Measurements from ENCODE around the gene DOK5.

Gene DOK5

GRCh38 chr20:54512694-54513093 lies 37.3 kb downstream of the DOK5 start:
- no peak for DNase-seq (ENCODE audit: low read depth in 1 of 2, low spot score in 1 of 2)

- DNase-seq (ENCODE audit: low read depth in 1 of 2, low spot score in 1 of 2): no peak
Observed at GRCh38 chr20:54514028-54514607, 38.7 kb downstream of the DOK5 start.

- no peak for DNase-seq (ENCODE audit: low read depth in 1 of 2, low spot score in 1 of 2)
Observed at GRCh38 chr20:54515793-54516628, 40.6 kb downstream of the DOK5 start.

GRCh38 chr20:54517241-54517975 lies 42.0 kb downstream of the DOK5 start:
- DNase-seq (ENCODE audit: low read depth in 1 of 2, low spot score in 1 of 2): no peak

GRCh38 chr20:54524849-54525248 lies 49.5 kb downstream of the DOK5 start:
- no peak for DNase-seq (ENCODE audit: low read depth in 1 of 2, low spot score in 1 of 2)

GRCh38 chr20:54525916-54526590 lies 50.7 kb downstream of the DOK5 start:
- DNase-seq (ENCODE audit: low read depth in 1 of 2, low spot score in 1 of 2): no peak

GRCh38 chr20:54526801-54527200 lies 51.4 kb downstream of the DOK5 start:
- no peak for DNase-seq (ENCODE audit: low read depth in 1 of 2, low spot score in 1 of 2)

GRCh38 chr20:54532573-54532972 lies 57.2 kb downstream of the DOK5 start:
- no peak for DNase-seq (ENCODE audit: low read depth in 1 of 2, low spot score in 1 of 2)

- no peak for DNase-seq (ENCODE audit: low read depth in 1 of 2, low spot score in 1 of 2)
Observed at GRCh38 chr20:54534101-54534500, 58.7 kb downstream of the DOK5 start.

GRCh38 chr20:54535033-54535432 lies 59.6 kb downstream of the DOK5 start:
- DNase-seq (ENCODE audit: low read depth in 1 of 2, low spot score in 1 of 2): no peak

GRCh38 chr20:54535746-54536145 lies 60.4 kb downstream of the DOK5 start:
- DNase-seq (ENCODE audit: low read depth in 1 of 2, low spot score in 1 of 2): no peak

- DNase-seq (ENCODE audit: low read depth in 1 of 2, low spot score in 1 of 2): no peak
Observed at GRCh38 chr20:54539521-54540046, 64.2 kb downstream of the DOK5 start.

GRCh38 chr20:54543369-54543768 lies 68.0 kb downstream of the DOK5 start:
- no peak for DNase-seq (ENCODE audit: low read depth in 1 of 2, low spot score in 1 of 2)

GRCh38 chr20:54545676-54546358 lies 70.4 kb downstream of the DOK5 start:
- DNase-seq (ENCODE audit: low read depth in 1 of 2, low spot score in 1 of 2): no peak

GRCh38 chr20:54548849-54549248 lies 73.5 kb downstream of the DOK5 start:
- no peak for DNase-seq (ENCODE audit: low read depth in 1 of 2, low spot score in 1 of 2)

GRCh38 chr20:54549658-54550326 lies 74.4 kb downstream of the DOK5 start:
- no peak for DNase-seq (ENCODE audit: low read depth in 1 of 2, low spot score in 1 of 2)

GRCh38 chr20:54550776-54551396 lies 75.5 kb downstream of the DOK5 start:
- DNase-seq (ENCODE audit: low read depth in 1 of 2, low spot score in 1 of 2): no peak

- DNase-seq (ENCODE audit: low read depth in 1 of 2, low spot score in 1 of 2): no peak
Observed at GRCh38 chr20:54554006-54554405, 78.6 kb downstream of the DOK5 start.

GRCh38 chr20:54555150-54555549 lies 79.8 kb downstream of the DOK5 start:
- DNase-seq (ENCODE audit: low read depth in 1 of 2, low spot score in 1 of 2): no peak

GRCh38 chr20:54556406-54556805 lies 81.0 kb downstream of the DOK5 start:
- DNase-seq (ENCODE audit: low read depth in 1 of 2, low spot score in 1 of 2): no peak
